Measurements from ENCODE around the gene PAIP1. TPM values are rescaled to one million over a fixed set of nuclear protein-coding genes. Genes with fewer than 3 reads are reported as not detected.
"Not testable (repeated sequence)": the region's sequence is repeated elsewhere in the genome, so short reads cannot be mapped to it uniquely, and the experiment has no call there.

Gene PAIP1
- polyA plus RNA-seq, 3 donors: 129 to 186 (median 149) TPM

- no peak for DNase-seq (ENCODE audit: extremely low read depth in 1 of 11, low read depth in 9 of 11, low spot score in 4 of 11)
Measured at GRCh38 chr5:43554497-43554896, 2.4 kb downstream of the PAIP1 start.

DNA sequence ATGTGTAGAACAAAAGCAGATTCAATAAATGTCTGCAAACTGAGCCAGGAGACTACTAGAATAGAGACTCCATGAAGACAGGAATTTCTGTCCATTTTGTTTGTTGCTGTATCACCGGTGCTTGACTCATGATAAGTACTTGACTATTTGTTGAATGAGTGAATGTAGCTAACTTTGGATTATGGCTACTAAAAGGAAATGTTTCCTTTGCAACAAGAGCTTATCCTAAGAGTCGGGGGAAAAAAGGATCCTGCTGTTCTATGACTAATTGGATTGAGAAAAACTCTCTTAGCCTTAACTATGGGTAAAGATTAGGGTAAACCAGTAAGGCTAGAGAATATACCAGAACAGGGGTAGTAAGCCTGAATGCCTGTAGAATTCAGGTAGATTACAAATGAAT, 3.5 kb downstream of the PAIP1 start:
- DNase-seq (ENCODE audit: extremely low read depth in 1 of 11, low read depth in 9 of 11, low spot score in 4 of 11): no peak

DNA sequence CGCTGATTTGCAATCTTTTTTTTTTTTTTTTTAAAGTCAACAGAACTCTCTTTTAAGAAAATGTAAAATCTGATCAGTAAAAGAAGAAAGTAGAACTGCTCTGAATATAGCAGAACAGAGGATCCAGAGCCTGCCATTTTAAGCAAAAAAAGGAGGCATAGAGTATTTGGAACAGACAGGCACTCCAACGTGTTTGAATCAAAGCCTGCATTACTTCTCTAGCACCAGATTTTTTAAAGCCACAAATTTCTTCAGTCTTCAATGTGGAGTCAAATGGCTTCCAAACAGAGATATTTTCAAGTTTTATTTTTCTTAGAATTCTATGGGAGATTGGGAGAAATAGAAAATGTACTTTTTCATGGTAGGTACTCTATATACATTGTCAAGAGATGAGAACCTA, 5.1 kb downstream of the PAIP1 start:
- DNase-seq (ENCODE audit: extremely low read depth in 1 of 11, low read depth in 9 of 11, low spot score in 4 of 11): no peak

GRCh38 chr5:43549272-43549671, 7.6 kb downstream of the PAIP1 start:
- DNase-seq (ENCODE audit: extremely low read depth in 1 of 11, low read depth in 9 of 11, low spot score in 4 of 11): not testable (repeated sequence)

DNA sequence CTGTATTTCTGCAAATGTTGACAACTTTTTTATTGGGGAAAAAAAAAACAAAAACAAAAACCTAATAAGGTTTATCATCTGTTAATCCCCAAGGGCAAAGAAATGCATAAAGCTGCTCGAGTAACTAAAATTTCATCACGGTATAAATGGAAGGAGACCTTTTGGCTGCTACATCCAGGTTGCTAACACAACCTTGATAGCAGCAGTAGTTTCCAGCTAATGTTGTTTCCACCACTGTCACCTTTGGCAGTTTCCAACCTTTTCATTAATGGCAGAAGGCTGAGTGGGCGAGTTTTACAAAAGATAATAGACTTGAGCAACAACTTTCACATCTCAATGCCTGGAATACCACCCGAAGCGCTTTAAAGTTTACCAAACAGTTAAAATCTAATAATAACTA, 8.5 kb downstream of the PAIP1 start:
- DNase-seq (ENCODE audit: extremely low read depth in 1 of 11, low read depth in 9 of 11, low spot score in 4 of 11): no peak

DNA sequence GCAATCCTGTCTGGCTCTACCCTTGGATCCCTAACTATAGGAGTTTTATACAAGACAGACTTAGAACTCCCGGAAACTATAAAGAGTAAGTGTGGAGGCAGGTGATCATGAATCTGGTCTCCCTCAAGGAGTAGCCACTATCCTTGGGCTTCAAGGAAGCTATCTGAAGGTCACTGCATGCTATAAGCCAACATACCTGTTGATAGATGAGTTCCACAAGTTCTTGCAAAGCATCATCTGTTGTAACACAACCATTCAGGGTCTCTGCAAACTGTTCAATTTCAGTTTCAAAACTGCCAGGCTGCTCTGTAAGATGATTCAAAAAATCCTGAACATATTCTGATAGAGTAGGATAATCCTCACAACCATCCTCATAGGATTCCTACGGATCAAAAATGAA, 9.3 kb downstream of the PAIP1 start:
- no peak for DNase-seq (ENCODE audit: extremely low read depth in 1 of 11, low read depth in 9 of 11, low spot score in 4 of 11)

DNA sequence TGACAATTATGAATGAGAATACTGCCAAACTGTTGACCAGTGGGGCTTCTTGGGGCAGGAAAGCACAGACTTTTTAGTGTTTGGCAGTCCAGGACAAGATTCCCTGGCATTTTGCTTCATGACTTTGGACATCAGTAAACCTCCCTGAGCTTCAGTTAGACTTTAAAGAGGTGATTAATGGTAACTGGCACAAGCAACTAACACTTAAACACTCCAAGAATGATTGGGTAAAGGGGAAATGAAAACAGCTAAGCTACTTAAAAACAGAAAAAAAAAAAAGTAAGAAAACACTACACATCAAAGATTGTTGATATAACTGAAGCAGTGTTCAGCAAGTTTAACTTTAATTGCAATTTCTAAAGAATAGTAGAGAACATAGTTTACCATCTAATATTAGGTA, 13.4 kb downstream of the PAIP1 start:
- DNase-seq (ENCODE audit: extremely low read depth in 1 of 11, low read depth in 9 of 11, low spot score in 4 of 11): no peak

DNA sequence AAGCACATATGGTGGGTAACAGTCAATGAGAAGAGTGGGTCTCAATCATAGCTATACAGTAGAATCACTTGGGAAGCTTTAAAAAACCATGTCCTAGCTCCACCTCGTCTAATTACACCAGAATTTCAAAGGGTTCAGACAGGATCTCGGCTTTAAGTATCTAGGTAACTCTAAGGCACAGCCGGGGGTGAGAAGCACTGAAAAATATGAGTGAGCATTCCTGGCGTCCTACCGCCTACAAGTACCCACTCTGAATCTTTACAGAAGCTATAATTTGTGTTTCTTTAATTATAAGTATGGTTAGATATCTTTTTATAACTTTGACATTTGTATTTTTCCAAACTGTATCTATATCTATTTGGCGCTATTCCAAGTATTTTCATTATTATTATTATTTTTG, 16.1 kb downstream of the PAIP1 start:
- no peak for DNase-seq (ENCODE audit: extremely low read depth in 1 of 11, low read depth in 9 of 11, low spot score in 4 of 11)

- no peak for DNase-seq (ENCODE audit: extremely low read depth in 1 of 11, low read depth in 9 of 11, low spot score in 4 of 11)
Measured at GRCh38 chr5:43536972-43537371, 19.9 kb downstream of the PAIP1 start.

- no peak for DNase-seq (ENCODE audit: extremely low read depth in 1 of 11, low read depth in 9 of 11, low spot score in 4 of 11)
Measured at GRCh38 chr5:43533646-43534045, 23.2 kb downstream of the PAIP1 start.

GRCh38 chr5:43530648-43531047, 26.2 kb downstream of the PAIP1 start:
- DNase-seq (ENCODE audit: extremely low read depth in 1 of 11, low read depth in 9 of 11, low spot score in 4 of 11): no peak

DNA sequence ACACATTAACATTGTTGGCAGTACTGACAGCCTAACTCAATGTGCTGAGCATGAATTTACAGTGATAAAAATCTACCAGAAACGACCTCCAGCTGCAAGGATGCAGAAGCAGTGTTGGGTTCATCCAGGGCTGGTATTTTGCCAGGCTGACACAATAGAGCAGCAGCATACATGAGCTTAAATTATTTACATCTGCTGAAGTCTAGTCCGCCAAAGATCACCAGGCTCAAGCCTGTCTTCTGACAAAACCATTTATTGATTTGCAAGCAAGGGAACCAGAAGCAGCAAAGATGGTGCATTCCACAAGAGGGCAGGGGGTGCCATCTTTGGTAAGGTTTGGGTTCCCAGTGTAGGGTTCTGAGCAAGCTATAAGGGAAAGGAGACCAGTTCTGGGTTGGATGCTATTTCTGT, 33.2 kb downstream of the PAIP1 start:
- no peak for DNase-seq (ENCODE audit: extremely low read depth in 1 of 11, low read depth in 9 of 11, low spot score in 4 of 11)

- DNase-seq (ENCODE audit: extremely low read depth in 1 of 11, low read depth in 9 of 11, low spot score in 4 of 11): no peak
Measured at GRCh38 chr5:43520615-43521014, 36.3 kb downstream of the PAIP1 start.

- DNase-seq (ENCODE audit: extremely low read depth in 1 of 11, low read depth in 9 of 11, low spot score in 4 of 11): no peak
Measured at GRCh38 chr5:43515678-43516048, 41.2 kb downstream of the PAIP1 start.

GRCh38 chr5:43514816-43515677, 41.8 kb downstream of the PAIP1 start, which contains the start of gene C5orf34:
TSS of gene C5orf34 (minus strand) at chr5:43515148. CDS start at chr5:43509339, 5,809 bp downstream.
- DNase-seq (ENCODE audit: extremely low read depth in 1 of 11, low read depth in 9 of 11, low spot score in 4 of 11): peak; percentile 89 to 96 (median 93)

DNA sequence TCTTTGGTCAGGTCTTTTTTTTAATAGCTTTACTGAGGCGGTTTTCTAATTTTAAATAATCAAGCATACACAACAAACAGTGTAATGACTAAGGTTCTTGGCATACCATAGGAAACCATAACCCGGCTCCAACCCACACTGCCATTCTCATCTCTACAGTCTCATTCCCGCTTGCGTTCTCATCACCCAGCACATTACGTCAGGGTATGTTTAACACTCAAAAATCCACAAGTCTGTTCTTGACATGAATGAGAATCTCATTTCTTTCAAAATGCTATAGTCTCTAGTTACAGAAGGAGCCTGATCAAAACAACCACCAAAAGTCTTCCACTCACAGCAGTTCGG, 42.4 kb downstream of the PAIP1 start:
- peak in 1 of 11 donors; percentile 13 for DNase-seq (ENCODE audit: extremely low read depth in 1 of 11, low read depth in 9 of 11, low spot score in 4 of 11)

DNA sequence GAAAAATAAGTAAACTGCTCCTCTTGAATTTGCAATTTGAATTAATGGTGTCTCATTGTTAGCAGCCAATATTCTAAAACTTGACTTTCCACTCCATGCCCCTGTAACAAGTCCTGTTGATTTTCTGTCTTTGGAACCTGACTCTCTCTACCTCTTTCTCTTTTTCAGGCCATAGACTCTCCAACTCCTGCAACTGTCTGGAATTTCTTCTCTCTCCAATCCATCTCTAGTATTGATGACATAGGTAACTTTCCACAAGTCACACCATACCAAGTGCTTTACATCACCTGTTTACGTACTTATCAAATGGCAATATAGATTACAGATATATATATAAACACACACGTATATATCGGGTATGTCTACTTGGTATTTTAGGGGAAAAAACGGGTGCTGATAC, 42.9 kb downstream of the PAIP1 start:
- DNase-seq (ENCODE audit: extremely low read depth in 1 of 11, low read depth in 9 of 11, low spot score in 4 of 11): no peak

DNA sequence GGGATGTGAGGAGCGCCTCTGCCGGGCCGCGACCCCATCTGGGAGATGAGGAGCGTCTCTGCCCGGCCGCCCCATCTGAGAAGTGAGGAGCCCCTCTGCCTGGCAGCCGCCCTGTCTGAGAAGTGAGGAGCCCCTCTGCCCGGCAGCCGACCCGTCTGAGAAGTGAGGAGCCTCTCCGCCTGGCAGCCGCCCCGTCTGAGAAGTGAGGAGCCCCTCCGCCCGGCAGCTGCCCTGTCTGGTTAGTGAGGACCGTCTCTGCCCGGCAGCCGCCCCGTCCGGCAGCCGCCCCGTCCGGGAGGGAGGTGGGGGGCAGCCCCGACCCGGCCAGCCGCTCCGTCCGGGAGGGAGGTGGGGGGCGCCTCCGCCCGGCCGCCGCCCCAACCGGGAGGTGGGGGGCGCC, 45.8 kb downstream of the PAIP1 start:
- not testable (repeated sequence) for DNase-seq (ENCODE audit: extremely low read depth in 1 of 11, low read depth in 9 of 11, low spot score in 4 of 11)

GRCh38 chr5:43498581-43498980, 58.3 kb downstream of the PAIP1 start:
- no peak for DNase-seq (ENCODE audit: extremely low read depth in 1 of 11, low read depth in 9 of 11, low spot score in 4 of 11)

GRCh38 chr5:43497311-43498104, 59.4 kb downstream of the PAIP1 start:
- DNase-seq (ENCODE audit: extremely low read depth in 1 of 11, low read depth in 9 of 11, low spot score in 4 of 11): no peak

Data from renal cortex interstitium (tissue), 11 donors.